ENCODE measurements around the gene PODN.

GRCh38 chr1:53066488-53066887, 4.5 kb downstream of the PODN start:
- TF ChIP-seq, protein P1, sequence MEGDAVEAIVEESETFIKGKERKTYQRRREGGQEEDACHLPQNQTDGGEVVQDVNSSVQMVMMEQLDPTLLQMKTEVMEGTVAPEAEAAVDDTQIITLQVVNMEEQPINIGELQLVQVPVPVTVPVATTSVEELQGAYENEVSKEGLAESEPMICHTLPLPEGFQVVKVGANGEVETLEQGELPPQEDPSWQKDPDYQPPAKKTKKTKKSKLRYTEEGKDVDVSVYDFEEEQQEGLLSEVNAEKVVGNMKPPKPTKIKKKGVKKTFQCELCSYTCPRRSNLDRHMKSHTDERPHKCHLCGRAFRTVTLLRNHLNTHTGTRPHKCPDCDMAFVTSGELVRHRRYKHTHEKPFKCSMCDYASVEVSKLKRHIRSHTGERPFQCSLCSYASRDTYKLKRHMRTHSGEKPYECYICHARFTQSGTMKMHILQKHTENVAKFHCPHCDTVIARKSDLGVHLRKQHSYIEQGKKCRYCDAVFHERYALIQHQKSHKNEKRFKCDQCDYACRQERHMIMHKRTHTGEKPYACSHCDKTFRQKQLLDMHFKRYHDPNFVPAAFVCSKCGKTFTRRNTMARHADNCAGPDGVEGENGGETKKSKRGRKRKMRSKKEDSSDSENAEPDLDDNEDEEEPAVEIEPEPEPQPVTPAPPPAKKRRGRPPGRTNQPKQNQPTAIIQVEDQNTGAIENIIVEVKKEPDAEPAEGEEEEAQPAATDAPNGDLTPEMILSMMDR (IDR thresholded peaks at IDR 0.05; ENCODE audit: extremely low read depth in 1 of 2, insufficient read depth in 1 of 2, low read depth in 1 of 2, low read length in 2 of 2): no peak
- TF ChIP-seq EZH2 (IDR thresholded peaks at IDR 0.05; ENCODE audit: borderline replicate concordance, low read depth, low read length, severe bottlenecking) (no peak), POLR2AphosphoS5 (IDR thresholded peaks at IDR 0.05; ENCODE audit: insufficient read depth, low read depth, low read length) (no peak), MAX (IDR thresholded peaks at IDR 0.05; ENCODE audit: insufficient read depth, insufficient read length) (no peak), POLR2A (IDR thresholded peaks at IDR 0.05; ENCODE audit: low read depth, low read length) (no peak), MYC (IDR thresholded peaks at IDR 0.05; ENCODE audit: low read depth, low read length) (no peak)
